Stimulated activated CD4-positive, alpha-beta T cell treated with anti-CD3 and anti-CD28 coated beads, TNF-alpha, amount 100 ng/mL, for 1 hour (primary cell): ENCODE measurements around the gene TECRL.

Source experiments
- DNase-seq, 3 donors: peaks; one replicate each; pipeline ENCODE4 v3.0.0-alpha.2; 2020; ENCODE audit warnings: low read depth in 3 of 3, low spot score in 1 of 3

The TECRL gene

GRCh38 chr4:64330143-64330542, 79.1 kb downstream of the TECRL start:
- DNase-seq, result no peak

GRCh38 chr4:64327237-64327636, 82.0 kb downstream of the TECRL start:
- DNase-seq, result no peak

- DNase-seq, result no peak
Measured at GRCh38 chr4:64326507-64326906, 82.7 kb downstream of the TECRL start.

- no peak for DNase-seq
Measured at GRCh38 chr4:64306255-64306565, 103.0 kb downstream of the TECRL start.

- DNase-seq, result no peak
Measured at GRCh38 chr4:64305565-64306254, 103.5 kb downstream of the TECRL start.

- DNase-seq, result no peak
Measured at GRCh38 chr4:64272432-64272831, 136.8 kb downstream of the TECRL start.

GRCh38 chr4:64271601-64272081, 137.6 kb downstream of the TECRL start:
- DNase-seq, result no peak

- no peak for DNase-seq
Measured at GRCh38 chr4:64266669-64267068, 142.6 kb downstream of the TECRL start.

GRCh38 chr4:64266263-64266662, 143.0 kb downstream of the TECRL start:
- no peak for DNase-seq

GRCh38 chr4:64251781-64252180, 157.5 kb downstream of the TECRL start:
- no peak for DNase-seq

- DNase-seq, result no peak
Measured at GRCh38 chr4:64250488-64250887, 158.8 kb downstream of the TECRL start.

GRCh38 chr4:64250061-64250460, 159.2 kb downstream of the TECRL start:
- no peak for DNase-seq

- DNase-seq, result no peak
Measured at GRCh38 chr4:64248186-64248585, 161.1 kb downstream of the TECRL start.

GRCh38 chr4:64230709-64231310, 178.4 kb downstream of the TECRL start:
- no peak for DNase-seq
